KMS-11 (cell line): Measurements from ENCODE around the gene FOXJ3.

Experiments used
- H2AFZ ChIP-seq: fragments of 200-600 bp; sonication (generic); 2 replicates; pipeline ENCODE4 v1.6.1; 2016; ENCODE audit warnings: antibody characterized with exemption, mixed run types, low read depth
- H3K27ac ChIP-seq: fragments of 200-600 bp; sonication (generic); 2 replicates; pipeline ENCODE4 v1.6.1; 2016; ENCODE audit warnings: mild to moderate bottlenecking, mixed run types
- H3K27me3 ChIP-seq: fragments of 200-600 bp; sonication (generic); 2 replicates; pipeline ENCODE4 v1.6.1; 2017; ENCODE audit warnings: mild to moderate bottlenecking, low read depth, mixed run types, moderate library complexity; ENCODE audit not compliant: insufficient read depth
- H3K36me3 ChIP-seq: fragments of 200-600 bp; sonication (generic); 2 replicates; pipeline ENCODE4 v1.6.1; 2017; ENCODE audit warnings: mild to moderate bottlenecking, mixed run types; ENCODE audit not compliant: insufficient read depth
- H3K4me1 ChIP-seq: fragments of 200-600 bp; sonication (generic); 2 replicates; pipeline ENCODE4 v1.6.1; 2016; ENCODE audit warnings: mild to moderate bottlenecking, low read depth, mixed run types; ENCODE audit not compliant: poor library complexity, severe bottlenecking
- H3K4me2 ChIP-seq: fragments of 200-600 bp; sonication (generic); 2 replicates; pipeline ENCODE4 v1.7.0; 2016; ENCODE audit warnings: mild to moderate bottlenecking, mixed run types
- H3K4me3 ChIP-seq: fragments of 200-600 bp; sonication (generic); IDR thresholded peaks from 2 replicates; pipeline ENCODE4 v1.6.1; 2017; ENCODE audit warnings: low read depth, low read length, mixed read lengths; ENCODE audit not compliant: insufficient read depth
- H3K79me2 ChIP-seq: fragments of 200-600 bp; sonication (generic); 2 replicates; pipeline ENCODE4 v1.6.1; 2016; ENCODE audit warnings: low read depth, mixed run types; ENCODE audit not compliant: insufficient read depth
- H3K9ac ChIP-seq: fragments of 200-600 bp; sonication (generic); 2 replicates; pipeline ENCODE4 v1.6.1; 2016; ENCODE audit warnings: mild to moderate bottlenecking, mixed run types
- H4K20me1 ChIP-seq: fragments of 200-600 bp; sonication (generic); 2 replicates; pipeline ENCODE4 v1.6.1; 2016; ENCODE audit warnings: mild to moderate bottlenecking, mixed run types; ENCODE audit not compliant: insufficient read depth
- CTCF ChIP-seq: fragments of 200-600 bp; sonication (generic); conservative IDR thresholded peaks from 2 replicates; pipeline ENCODE4 v1.6.1; 2017; ENCODE audit warnings: low read depth, mild to moderate bottlenecking, antibody characterized with exemption, low read length, moderate library complexity, mixed read lengths

Gene FOXJ3

GRCh38 chr1:42306977-42307376 is 28.1 kb downstream of the FOXJ3 start:
- Histone ChIP-seq H4K20me1 (no peaks in the 10 kb centered on the region), H3K4me2 (no peak overlapping the region), H3K27me3 (no peaks in the 10 kb centered on the region), H3K4me3 (no peak overlapping the region), H3K4me1 (no peaks in the 10 kb centered on the region), H3K9ac (no peak overlapping the region), H3K79me2 (peaks cover 39% of the 10 kb centered on the region), H3K27ac (no peak overlapping the region), H3K36me3 (no peaks in the 10 kb centered on the region), H2AFZ (no peak overlapping the region)
- no peak for TF ChIP-seq CTCF

GRCh38 chr1:42305639-42306038 is 29.4 kb downstream of the FOXJ3 start:
- no peaks in the 10 kb centered on the region for H3K36me3 ChIP-seq
- TF ChIP-seq CTCF, result no peak
- no peaks in the 10 kb centered on the region for H3K27me3 ChIP-seq
- no peaks in the 10 kb centered on the region for H4K20me1 ChIP-seq
- no peak overlapping the region for H3K4me2 ChIP-seq
- H3K4me3 ChIP-seq, result no peak overlapping the region
- peaks cover 25% of the 10 kb centered on the region; the same call in 1 of the 2 replicates for H3K79me2 ChIP-seq
- no peak overlapping the region for H2AFZ ChIP-seq
- no peaks in the 10 kb centered on the region for H3K4me1 ChIP-seq
- H3K9ac ChIP-seq, result no peak overlapping the region
- H3K27ac ChIP-seq, result no peak overlapping the region

GRCh38 chr1:42302034-42302433 is 33.0 kb downstream of the FOXJ3 start:
- no peaks in the 10 kb centered on the region for H4K20me1 ChIP-seq
- no peaks in the 10 kb centered on the region for H3K36me3 ChIP-seq
- no peaks in the 10 kb centered on the region for H3K27me3 ChIP-seq
- H3K4me1 ChIP-seq, result no peaks in the 10 kb centered on the region
- no peak overlapping the region for H3K27ac ChIP-seq
- H3K79me2 ChIP-seq, result 0 out of 2 replicates have a peak, but pooled peaks cover 12% of the 10 kb centered on the region
- H2AFZ ChIP-seq, result no peak overlapping the region
- no peak overlapping the region for H3K4me2 ChIP-seq
- no peak for TF ChIP-seq CTCF
- H3K9ac ChIP-seq, result no peak overlapping the region
- no peak overlapping the region for H3K4me3 ChIP-seq

GRCh38 chr1:42298520-42298919 is 36.5 kb downstream of the FOXJ3 start:
- no peak for TF ChIP-seq CTCF
- no peak overlapping the region for H3K9ac ChIP-seq
- no peaks in the 10 kb centered on the region for H3K4me1 ChIP-seq
- H3K36me3 ChIP-seq, result no peaks in the 10 kb centered on the region
- no peaks in the 10 kb centered on the region for H4K20me1 ChIP-seq
- no peaks in the 10 kb centered on the region for H3K27me3 ChIP-seq
- H3K27ac ChIP-seq, result no peak overlapping the region
- H2AFZ ChIP-seq, result no peak overlapping the region
- no peak overlapping the region for H3K4me2 ChIP-seq
- H3K4me3 ChIP-seq, result no peak overlapping the region
- H3K79me2 ChIP-seq, result 0 out of 2 replicates have a peak, but pooled peaks cover 8% of the 10 kb centered on the region
